ENCODE results near the gene SAMD8.
A peak's percentile ranks its signal among the peaks of the same experiment; 100 is the strongest.
"Not testable (repeated sequence)": the region's sequence is repeated elsewhere in the genome, so short reads cannot be mapped to it uniquely, and the experiment has no call there.

The SAMD8 gene

DNA sequence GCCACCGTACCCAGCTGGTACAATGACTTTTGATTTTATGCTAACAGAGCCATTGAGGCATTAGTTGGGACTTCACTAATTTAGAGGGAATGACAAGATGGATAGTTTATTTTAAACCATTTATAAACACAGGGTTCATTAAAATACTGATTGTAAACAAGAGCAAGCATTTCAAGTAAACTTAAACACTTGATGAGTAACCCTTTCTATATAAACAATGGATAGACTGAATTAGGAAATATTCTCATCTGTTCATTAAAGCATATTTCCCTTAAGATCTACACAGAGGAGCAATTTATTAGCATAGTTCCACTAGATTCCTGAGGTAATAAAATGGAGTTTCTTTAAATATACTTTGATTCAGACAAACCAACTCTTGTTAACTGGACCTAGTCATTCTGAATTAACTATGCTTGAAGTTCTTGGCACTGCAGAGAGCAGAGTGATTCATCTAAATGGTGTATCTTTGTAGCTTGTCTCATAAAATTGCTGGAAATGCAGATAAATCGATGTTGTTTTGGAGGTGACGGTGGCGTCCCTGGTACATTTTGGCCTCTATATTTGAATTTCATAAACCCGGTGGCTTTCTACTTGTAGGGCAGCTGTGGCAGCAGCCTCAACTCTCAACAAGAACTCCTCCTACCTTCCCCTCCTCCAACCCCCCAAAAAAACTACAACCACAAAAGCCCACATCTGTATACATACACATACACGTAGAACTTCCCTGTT is 83.7 kb downstream of the SAMD8 start:
- DNase-seq (ENCODE audit: low read depth in 2 of 2), result no peak

DNA sequence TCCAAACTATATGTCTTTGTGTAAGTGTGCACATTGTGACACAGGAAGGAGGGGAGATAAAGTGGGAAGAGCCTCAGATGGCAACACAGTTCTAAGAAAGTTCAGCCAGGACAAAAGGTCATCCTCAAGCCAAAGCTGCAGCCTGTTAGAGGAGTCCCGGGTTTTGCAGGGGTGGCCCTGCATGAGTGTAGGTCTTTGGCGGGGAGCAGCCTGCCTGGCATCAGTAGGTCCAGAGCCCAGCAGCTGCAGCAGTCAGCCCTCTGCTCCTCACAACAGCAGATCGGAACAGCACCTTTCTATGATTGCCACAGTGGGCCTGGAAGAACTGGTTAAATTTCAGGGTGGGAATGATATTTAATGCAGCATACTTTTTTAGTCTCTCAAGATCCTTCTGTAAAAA is 85.6 kb downstream of the SAMD8 start:
- no peak for DNase-seq (ENCODE audit: low read depth in 2 of 2)

DNA sequence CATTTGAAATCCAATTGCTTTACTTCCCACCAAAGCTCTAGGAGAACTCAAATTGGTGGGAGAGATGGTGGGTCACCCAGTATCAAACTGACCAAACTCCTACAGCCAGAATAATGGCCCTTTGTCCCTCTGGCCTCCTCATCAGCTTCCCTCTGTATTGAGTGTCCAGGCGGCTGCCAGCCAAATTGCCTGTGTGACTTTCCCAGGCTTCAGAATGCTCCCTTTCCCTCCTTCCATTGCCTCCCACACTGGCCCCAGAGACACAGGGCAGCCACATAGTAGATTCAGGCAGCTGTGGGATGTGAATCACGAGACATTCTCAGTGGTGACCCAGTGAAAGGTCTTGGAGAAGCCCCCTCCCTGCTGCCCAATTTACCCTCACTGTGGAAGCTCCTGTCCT is 86.5 kb downstream of the SAMD8 start:
- no peak for DNase-seq (ENCODE audit: low read depth in 2 of 2)

DNA sequence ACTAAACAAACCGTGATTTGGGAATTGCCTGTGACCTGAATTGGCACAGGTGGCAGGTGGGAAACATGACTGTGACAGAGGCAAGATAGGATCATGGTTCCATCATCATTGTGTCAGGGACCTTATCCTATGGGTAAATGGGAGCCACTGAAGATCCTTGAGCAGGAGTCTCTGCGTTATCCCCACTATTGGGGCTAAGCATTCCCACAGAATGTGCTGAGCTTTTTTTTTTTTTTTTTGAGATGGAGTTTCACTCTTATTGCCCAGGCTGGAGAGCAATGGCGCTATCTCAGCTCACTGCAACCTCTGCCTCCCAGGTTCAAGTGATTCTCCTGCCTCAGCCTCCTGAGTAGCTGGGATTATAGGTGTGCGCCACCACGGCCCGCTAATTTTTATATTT is 88.5 kb downstream of the SAMD8 start:
- not testable (repeated sequence) for DNase-seq (ENCODE audit: low read depth in 2 of 2)

DNA sequence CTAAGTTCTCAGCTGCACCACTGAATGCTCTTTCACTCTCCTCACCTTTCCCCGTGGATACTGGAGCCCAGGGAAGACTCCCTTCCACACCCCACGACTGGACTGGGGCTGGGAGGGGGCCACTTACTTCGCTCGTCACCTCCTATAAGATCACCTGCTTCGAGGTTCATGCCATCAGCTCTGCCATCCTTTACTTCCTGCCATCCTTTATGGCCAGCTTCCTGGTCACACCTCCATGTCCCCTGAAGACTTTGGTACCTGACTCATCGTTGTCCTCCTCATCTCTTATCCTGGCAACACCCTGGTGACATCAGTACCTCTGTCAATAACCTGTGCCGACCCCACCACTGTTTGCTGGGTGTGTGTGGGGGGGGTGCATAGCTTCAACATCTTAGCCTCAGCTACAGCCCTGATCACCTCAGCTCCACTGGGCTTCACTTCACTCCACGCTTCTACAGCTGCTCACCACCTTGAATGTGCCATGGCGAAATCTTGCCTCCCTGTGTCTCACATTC is 90.4 kb downstream of the SAMD8 start:
- DNase-seq (ENCODE audit: low read depth in 2 of 2), result no peak

DNA sequence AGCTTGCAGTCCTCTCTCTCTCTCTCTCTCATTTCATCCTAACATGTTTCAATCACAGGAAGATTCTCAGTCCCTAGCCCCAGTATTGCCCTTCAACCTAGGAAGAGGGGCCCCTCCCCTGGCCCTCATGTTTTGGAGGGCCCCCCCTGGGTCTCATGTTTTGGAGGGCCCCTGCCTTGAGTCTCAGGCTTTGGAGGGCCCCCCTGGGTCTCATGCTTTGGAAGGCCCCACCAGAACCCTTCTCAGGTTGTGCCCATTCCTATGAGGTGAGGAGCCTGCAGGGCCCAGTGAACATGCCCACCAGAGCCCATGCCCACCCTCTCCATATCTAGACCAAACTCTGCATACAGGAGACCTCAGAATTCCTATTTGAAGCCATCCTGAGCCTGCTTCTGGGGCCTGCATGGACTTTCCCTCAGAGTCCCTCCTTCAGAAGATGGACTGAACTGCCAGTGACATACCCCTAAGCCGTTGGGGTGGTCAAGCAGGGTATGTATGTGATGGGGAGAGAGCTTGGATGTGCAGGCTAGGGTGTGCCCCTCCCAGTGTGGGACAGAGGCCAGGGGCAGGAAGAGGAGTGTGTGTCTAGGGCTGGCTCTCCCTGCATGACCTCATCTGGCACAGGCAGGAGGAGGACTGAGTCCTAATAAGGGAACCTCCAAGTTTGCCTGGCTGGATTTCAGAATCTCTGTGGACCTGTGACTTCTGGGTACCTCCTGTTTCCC is 91.0 kb downstream of the SAMD8 start:
- no peak for DNase-seq (ENCODE audit: low read depth in 2 of 2)

DNA sequence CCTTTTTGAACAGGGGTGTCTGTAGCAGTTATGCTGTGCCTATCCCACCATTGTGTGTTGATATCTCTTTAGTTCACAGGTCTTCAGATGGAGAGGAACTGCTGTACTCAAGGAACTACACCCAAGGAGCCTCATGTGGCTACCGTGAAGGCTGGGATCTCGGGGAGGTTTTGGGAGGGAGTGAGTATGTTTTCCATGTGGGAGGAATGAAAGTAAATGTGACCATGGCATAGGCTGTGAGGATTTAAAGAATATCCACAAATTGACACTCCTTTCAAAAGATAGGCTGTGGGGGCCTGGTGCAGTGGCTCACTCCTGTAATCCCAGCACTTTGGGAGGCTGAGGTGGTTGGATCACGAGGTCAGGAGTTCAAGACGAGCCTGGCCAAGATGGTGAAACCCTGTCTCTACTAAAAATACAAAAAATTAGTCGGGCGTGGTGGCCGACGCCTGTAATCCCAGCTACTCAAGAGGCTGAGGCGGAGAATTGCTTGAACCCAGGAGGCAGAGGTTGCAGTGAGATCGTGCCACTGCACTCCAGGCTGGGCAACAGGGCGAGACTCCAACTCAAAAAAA is 91.7 kb downstream of the SAMD8 start:
- not testable (repeated sequence) for DNase-seq (ENCODE audit: low read depth in 2 of 2)

DNA sequence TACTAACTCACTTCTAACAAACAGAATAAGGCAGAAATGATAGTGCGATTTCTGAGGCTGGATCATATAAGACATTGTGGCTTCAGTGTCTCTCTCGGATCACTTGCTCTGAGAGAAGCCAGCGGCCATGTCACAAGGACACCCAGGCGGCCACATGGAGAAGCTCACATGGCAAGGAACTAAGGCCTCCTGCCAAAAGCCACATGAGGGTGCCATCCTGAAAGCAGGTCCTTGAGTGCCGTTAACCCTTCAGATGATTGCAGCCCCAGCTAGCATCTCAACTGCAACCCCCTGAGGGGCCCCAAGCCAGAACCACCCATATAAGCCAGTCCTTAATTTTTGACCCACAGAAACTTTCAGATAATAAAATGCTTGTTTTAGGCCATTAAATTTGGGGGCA is 92.3 kb downstream of the SAMD8 start:
- DNase-seq (ENCODE audit: low read depth in 2 of 2), result no peak

DNA sequence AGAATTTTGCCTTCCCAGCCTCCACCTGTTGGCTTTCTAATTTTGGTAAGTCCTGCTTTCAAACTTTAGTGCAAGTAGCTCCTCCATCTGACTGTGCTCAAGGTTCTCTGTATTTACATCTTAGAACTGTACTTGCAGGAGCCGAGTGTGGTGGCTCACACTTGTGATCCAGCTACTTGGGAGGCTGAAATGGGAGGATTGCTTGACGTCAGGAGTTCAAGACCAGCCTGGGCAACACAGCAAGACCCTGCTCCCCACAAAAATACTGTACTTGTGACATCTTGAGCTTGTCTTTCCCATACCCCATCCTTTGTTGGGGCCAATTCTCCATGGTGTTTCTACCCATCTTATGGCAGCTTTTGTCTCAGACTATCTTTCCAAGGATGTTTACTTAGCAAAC is 94.5 kb downstream of the SAMD8 start:
- no peak for DNase-seq (ENCODE audit: low read depth in 2 of 2)

DNA sequence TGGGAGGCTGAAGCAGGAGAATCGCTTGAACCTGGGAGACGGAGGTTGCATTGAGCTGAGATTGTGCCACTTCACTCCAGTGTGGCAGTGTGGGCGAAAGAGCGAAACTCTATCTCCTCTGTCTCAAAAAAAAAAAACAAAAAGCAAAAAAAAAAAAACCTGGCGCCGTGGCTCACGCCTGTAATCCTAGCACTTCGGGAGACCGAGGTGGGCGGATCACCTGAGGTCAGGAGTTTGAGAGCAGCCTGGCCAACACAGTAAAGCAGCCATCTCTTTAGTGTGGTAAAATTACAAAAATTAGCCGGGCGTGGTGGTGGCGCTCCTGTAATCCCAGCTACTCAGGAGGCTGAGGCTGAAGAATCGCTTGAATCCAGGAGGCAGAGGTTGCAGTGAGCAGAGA is 95.2 kb downstream of the SAMD8 start:
- not testable (repeated sequence) for DNase-seq (ENCODE audit: low read depth in 2 of 2)

DNA sequence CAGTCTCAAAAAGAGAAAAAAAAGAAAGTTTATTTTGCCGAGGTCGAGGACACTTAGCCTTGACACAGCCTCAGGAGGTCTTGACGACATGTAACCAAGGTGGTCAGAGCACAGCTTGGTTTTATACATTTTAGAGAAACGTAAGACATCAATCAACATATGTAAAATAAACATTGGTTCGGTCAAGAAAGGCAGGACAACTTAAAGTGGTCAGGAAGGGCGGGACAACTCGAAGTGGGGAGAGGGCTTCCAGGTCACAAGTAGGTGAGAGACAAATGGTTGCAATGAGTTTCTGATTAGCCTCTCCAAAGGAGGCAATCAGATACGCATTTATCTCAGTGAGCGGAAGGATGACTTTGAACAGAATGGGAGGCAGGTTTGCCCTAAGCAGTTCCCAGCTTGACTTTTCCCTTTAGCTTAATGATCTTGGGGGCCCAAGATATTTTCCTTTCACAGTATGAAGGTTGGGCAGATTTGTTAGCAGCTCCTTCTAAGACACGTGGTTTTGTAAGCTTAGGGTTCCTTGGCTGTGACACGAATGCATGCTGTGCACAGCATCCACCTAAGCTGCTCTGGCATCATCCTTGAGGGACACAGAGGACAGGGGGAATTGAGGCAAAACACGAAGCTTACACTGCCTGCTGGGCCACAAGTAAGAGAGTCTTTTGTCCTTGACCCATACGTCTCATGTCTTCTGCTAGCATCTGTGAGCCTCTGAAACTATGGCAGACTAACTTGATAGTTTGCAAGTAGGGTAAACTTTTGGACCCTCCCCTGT is 95.8 kb downstream of the SAMD8 start:
- no peak for DNase-seq (ENCODE audit: low read depth in 2 of 2)

DNA sequence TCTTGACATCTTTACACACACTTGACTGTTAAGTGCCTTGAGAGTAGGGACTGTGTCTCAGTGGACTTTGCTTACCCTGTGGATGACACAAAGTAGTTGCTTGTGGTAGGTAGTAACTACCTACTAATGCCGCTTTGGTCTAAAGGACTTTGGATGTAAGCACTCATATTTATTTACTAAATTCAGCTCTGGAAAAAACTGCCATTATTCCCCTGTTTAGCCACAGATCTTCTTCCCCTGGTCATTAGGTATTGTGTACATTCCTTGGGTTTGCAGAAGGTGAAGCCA is 96.3 kb downstream of the SAMD8 start:
- no peak for DNase-seq (ENCODE audit: low read depth in 2 of 2)

DNA sequence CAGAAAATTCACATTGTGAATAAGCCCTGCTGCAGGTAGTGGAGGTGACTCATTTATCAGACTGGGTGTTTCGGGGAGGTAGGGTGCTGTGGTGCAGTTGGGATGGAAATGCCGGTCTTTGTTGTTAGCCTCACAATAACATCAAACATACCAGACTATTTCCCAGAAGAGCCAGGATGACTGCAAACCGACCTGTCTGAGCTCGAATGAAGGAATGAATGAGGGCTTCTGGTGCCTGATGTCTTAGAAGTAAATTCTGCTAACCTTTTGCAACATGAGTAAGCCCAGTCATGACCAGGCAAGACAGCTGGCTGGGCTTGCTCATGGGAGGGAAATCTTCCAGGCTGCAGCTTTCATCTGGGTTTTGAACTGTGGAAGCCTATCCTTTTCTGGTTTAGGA is 96.7 kb downstream of the SAMD8 start:
- DNase-seq (ENCODE audit: low read depth in 2 of 2), result no peak

DNA sequence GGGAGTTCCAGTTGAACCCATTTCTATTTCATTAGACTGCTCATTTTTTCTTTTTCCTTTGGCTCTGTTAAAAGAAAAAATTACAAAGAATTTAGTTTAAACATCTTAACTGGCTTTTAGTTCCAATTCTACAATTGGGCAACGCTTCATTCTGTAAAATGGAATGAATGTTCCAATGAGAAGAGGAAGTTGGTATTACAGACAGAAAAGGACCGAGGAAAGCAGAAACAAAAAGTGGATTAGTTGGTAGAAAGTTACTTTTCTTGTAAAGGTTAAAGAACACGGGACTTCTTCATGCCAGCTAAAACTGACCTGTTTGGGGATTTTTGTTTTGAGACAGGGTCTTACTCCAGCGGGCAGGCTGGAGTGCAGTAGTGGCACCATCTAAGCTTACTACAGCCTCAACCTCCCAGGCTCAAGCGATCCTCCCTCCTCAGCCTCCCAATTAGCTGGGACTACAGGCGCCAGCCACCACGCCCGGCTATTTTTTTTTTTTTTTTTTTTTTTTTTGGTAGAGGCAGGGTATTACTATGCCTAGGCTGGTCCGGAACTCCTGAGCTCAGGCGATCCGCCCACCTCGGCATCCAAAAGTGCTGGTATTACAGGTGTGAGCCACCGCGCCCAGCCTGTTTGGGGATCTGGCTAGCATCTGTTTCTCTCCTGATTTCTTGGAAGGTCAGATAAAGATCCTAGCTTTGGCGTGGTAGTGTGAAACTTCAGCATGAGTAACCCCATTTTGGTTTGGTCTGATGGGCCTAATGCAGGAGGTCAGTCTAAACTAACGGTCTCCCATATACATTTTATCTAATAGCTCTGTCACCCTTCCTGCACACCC is 97.8 kb downstream of the SAMD8 start:
- DNase-seq (ENCODE audit: low read depth in 2 of 2), result no peak

DNA sequence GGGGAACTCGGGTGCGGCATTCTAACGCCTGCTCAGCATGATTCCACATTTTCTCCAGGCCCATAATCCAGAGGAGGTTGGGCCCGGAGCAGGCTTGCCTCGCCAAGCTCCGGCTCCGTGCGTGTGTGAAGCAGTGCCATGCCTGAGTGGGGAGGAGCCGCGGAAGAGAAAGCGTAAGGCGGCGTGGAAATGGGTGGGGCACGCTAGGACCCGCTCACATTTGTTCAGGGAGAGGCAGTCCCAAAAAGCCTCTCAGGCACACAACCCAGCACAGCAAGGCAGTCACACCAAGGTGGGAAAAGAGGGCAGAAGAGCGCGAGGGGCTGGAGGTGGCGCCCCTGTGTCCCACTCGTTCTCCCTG is 98.4 kb downstream of the SAMD8 start:
- DNase-seq (ENCODE audit: low read depth in 2 of 2), result peak; percentile 53 to 66

DNA sequence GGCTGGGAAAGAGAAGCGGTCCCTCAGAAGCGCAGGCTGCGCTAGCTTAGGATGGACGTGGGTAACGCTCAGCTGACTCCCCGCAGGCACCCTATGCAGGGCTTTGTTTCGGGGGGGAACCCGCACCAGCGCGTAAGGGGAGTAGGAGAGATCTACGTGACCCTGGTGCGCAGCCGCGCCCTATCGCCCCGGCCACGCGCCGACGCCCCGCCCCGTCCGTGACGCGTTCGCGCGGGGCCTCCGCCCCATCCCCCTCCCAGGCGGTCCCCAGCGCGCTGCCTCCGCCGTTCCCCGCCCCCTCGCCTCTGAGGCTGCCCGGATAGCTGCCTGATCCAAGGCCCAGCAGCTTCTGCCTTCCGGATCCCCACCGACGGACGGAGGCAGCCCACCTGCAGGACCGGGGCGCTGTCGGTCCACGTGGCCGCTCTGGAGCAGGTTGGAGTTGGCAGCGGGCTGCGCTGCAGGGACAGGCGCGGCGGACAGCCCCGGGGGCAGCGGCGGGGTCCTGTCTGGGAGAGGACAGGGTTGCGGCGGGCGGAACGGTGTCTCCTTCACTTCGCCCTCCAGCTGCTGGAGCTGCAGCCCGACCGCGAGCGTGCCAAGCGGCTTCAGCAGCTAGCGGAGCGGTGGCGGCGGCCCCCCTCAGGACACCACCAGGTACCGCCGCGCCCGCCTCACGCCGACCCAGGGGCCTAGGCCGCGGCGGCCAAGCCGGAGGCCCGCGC is 99.0 kb downstream of the SAMD8 start, which contains the start of gene VDAC2:
VDAC2 (plus strand) TSS at position 515 of the 725 bp plus-strand sequence. CDS start 363 bp downstream, outside the sequence.
- peak; percentile 85 to 93 for DNase-seq (ENCODE audit: low read depth in 2 of 2)

DNA sequence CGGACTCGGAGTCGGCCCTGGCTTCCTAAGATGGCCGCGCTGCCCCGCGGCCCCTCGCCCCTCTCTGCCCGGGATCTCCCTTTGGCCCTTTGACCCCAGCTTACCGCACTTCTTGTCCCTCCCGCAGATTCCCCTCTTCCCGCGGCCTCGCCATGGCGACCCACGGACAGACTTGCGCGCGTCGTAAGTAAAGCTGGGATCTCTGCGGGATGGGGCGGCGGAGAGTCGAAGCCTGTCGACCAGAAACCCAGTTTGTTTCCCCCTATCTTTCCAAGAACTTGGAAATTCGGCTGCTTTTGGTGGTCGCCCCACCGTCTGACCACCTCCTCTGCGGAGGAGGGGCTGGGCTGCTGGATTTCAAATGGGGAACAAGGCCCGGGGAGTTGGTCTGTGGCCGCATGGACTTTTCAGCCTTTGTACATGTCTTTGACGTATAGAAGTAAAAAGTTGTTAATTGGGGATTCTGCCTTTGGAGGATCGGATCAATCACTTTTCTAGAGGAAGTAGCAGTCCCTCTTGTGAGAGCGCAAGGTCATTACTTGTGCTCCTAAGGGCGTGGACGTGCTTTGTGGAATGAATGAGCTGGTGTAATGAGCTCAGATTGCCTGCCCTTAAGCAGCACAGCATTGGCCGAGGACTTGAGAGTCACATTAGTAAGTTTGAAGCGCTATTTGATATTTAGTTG is 99.7 kb downstream of the SAMD8 start:
- DNase-seq (ENCODE audit: low read depth in 2 of 2), result peak in 1 of 2 donors; percentile 16

DNA sequence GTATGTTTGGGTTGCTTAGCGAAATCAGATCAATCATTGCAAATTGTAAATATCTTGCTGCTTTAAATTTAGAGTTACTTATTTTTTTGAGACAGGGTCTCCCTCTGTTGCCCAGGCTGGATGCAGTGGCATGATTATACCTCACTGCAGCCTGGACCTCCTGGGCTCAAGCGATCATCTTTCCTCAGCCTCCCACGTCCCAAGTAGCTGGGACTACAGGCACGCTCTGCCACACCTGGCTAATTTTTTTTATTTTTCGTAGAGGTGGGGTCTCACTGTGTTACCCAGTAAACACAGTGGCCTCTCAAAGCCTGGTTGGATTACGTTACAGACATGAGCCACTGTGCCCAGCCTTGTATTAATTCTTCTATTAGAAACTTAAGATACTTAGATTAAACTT is 100.9 kb downstream of the SAMD8 start:
- no peak for DNase-seq (ENCODE audit: low read depth in 2 of 2)

DNA sequence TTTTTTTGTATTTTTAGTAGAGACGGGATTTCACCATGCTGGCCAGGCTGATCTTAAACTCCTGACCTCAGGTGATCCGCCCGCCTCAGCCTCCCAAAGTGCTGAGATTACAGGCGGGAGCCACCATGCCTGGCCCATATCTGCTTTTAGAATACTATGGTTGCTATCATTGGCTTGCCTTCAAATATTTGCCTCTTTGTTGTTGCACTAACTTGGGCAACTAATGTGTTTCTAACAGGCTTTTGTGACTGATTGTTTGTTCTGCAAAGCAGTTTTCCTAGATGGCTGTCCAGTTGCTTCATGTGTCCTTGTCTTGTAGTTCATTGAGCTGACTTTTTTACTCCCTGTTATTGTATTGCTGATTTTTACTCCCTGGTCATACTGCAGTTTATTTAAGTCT is 108.8 kb downstream of the SAMD8 start:
- no peak for DNase-seq (ENCODE audit: low read depth in 2 of 2)

DNA sequence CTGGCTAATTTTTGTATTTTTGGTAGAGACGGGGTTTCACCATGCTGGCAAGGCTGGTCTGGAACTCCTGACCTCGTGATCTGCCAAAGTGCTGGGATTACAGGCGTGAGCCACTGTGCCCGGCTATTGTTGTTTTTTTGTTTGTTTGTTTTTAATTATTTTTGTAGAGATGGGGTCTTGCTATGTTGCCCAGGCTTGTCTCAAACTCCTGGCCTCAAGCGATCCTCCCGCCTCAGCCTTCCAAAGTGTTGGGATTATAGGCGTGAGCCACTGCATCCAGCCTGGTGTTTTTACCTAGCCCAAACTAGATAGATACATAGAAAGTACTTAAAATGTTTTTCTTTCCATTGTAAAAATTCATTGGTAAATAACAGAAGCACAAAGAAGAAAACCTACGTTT is 110.0 kb downstream of the SAMD8 start:
- DNase-seq (ENCODE audit: low read depth in 2 of 2), result not testable (repeated sequence)
